ENCODE data around the gene RBP5. TPM values are rescaled to one million over a fixed set of nuclear protein-coding genes. Genes with fewer than 3 reads are reported as not detected.

Gene RBP5
- total and polyA plus RNA-seq, 9 of the 15 experiments (the other 6 are each of a cell fraction or from before 2014, with no cell fraction given), result 8.6 to 22.5 (median 11.4) TPM

DNA sequence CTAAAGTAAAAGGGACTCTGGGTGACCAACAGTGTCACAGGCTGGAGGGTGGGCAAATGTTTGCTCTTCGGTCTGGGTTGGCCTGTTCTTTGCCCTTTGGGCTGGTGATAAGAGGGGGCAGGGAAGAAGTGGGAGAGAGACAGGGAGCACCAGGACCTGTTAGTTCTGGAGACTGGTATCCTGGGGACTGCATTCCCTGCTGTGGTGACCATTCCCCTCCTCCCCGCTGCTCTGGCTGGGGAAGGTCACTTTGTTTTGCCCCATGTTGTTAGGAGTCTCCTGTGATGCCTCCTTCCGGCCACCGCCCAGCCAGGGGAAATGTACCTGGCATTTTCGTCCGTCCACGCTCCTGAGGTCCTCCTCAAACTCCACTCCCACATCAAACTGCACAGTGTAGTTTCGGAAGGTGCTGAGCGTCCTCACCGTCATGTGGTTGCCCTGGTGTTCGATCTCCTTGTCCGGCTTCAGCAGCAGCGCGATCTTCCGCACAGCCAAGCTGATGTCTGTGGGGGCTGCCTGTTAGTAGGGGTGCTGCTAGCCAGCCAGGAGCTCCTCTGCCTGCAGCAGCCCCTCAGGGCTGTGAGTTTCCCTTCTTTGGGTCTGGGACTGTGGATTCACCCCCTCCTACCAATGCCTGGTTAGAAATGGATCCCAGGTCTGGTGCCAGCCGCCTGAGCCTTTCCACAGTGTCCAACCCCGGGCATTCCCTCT, 618 bp downstream of the RBP5 start (continued):
- TF ChIP-seq, protein P1, sequence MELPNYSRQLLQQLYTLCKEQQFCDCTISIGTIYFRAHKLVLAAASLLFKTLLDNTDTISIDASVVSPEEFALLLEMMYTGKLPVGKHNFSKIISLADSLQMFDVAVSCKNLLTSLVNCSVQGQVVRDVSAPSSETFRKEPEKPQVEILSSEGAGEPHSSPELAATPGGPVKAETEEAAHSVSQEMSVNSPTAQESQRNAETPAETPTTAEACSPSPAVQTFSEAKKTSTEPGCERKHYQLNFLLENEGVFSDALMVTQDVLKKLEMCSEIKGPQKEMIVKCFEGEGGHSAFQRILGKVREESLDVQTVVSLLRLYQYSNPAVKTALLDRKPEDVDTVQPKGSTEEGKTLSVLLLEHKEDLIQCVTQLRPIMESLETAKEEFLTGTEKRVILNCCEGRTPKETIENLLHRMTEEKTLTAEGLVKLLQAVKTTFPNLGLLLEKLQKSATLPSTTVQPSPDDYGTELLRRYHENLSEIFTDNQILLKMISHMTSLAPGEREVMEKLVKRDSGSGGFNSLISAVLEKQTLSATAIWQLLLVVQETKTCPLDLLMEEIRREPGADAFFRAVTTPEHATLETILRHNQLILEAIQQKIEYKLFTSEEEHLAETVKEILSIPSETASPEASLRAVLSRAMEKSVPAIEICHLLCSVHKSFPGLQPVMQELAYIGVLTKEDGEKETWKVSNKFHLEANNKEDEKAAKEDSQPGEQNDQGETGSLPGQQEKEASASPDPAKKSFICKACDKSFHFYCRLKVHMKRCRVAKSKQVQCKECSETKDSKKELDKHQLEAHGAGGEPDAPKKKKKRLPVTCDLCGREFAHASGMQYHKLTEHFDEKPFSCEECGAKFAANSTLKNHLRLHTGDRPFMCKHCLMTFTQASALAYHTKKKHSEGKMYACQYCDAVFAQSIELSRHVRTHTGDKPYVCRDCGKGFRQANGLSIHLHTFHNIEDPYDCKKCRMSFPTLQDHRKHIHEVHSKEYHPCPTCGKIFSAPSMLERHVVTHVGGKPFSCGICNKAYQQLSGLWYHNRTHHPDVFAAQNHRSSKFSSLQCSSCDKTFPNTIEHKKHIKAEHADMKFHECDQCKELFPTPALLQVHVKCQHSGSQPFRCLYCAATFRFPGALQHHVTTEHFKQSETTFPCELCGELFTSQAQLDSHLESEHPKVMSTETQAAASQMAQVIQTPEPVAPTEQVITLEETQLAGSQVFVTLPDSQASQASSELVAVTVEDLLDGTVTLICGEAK (IDR thresholded peaks at IDR 0.05), result peak; percentile 75
- TF ChIP-seq, protein P1 (CRISPR knock-in tag; IDR thresholded peaks at IDR 0.05), result no peak
